Neural cell (in vitro differentiated cells): ENCODE data around the gene ASB6. TPM values are rescaled to one million over a fixed set of nuclear protein-coding genes. Genes with fewer than 3 reads are reported as not detected.

Experiments
- H2AFZ ChIP-seq: fragments of 200-600, 300-800 bp; sonication (generic), shearing (Covaris generic); 2 replicates; pipeline ENCODE4 v1.6.0; 2014; ENCODE audit warnings: low read depth, mild to moderate bottlenecking, antibody characterized with exemption, low read length, moderate library complexity
- H3F3A ChIP-seq: fragments of 200-600 bp; shearing (Covaris generic); 2 replicates; pipeline ENCODE4 v1.6.1; 2016; ENCODE audit warnings: mild to moderate bottlenecking, moderate library complexity, mixed read lengths, antibody characterized with exemption, low read length; ENCODE audit not compliant: insufficient read depth, poor library complexity, severe bottlenecking
- H3K27ac ChIP-seq: fragments of 200-600, 300-800 bp; sonication (generic), shearing (Covaris generic); 2 replicates; pipeline ENCODE4 v1.5.1; 2014; ENCODE audit warnings: mild to moderate bottlenecking, low read length, moderate library complexity
- H3K27me3 ChIP-seq: fragments of 300-800, 200-600 bp; sonication (generic), shearing (Covaris generic); 2 replicates; pipeline ENCODE4 v1.6.0; 2014; ENCODE audit warnings: mild to moderate bottlenecking, low read depth, low read length, moderate library complexity; ENCODE audit not compliant: insufficient read depth
- H3K36me3 ChIP-seq: fragments of 300-800, 200-600 bp; sonication (generic), shearing (Covaris generic); 2 replicates; pipeline ENCODE4 v1.5.1; 2014; ENCODE audit warnings: mild to moderate bottlenecking, antibody characterized with exemption, low read length, moderate library complexity; ENCODE audit not compliant: insufficient read depth
- H3K4me2 ChIP-seq: fragments of 300-800, 200-600 bp; sonication (generic), shearing (Covaris generic); 2 replicates; pipeline ENCODE4 v1.6.0; 2014; ENCODE audit warnings: mild to moderate bottlenecking, low read length
- H3K4me3 ChIP-seq: fragments of 300-800, 200-600 bp; sonication (generic), shearing (Covaris generic); 2 replicates; pipeline ENCODE4 v1.5.1; 2014; ENCODE audit warnings: mild to moderate bottlenecking, low read length, moderate library complexity
- H3K79me2 ChIP-seq: fragments of 200-600 bp; shearing (Covaris generic); replicated peaks from 2 replicates; pipeline ENCODE4 v1.6.0; 2014; ENCODE audit warnings: mild to moderate bottlenecking, low read length, moderate library complexity; ENCODE audit not compliant: insufficient read depth
- H3K9ac ChIP-seq: fragments of 300-800, 200-600 bp; sonication (generic), shearing (Covaris generic); 2 replicates; pipeline ENCODE4 v1.6.1; 2016; ENCODE audit warnings: mild to moderate bottlenecking, low read length, mixed read lengths
- H3K9me2 ChIP-seq: fragments of 200-600 bp; shearing (Covaris generic); 2 replicates; pipeline ENCODE4 v1.6.1; 2016; ENCODE audit warnings: mild to moderate bottlenecking, low read length, mixed read lengths; ENCODE audit not compliant: insufficient read depth
- H3K9me3 ChIP-seq: fragments of 200-600, 300-800 bp; sonication (generic), shearing (Covaris generic); 2 replicates; pipeline ENCODE4 v1.6.1; 2016; ENCODE audit warnings: mild to moderate bottlenecking, mixed run types, low read length, moderate library complexity, mixed read lengths
- H4K20me1 ChIP-seq: fragments of 200-600 bp; shearing (Covaris generic); 2 replicates; pipeline ENCODE4 v1.6.1; 2016; ENCODE audit warnings: mild to moderate bottlenecking, mixed run types; ENCODE audit not compliant: insufficient read depth
- EP300 ChIP-seq: fragments of 450-650 bp; conservative IDR thresholded peaks from 2 replicates; pipeline ENCODE4 v1.6.1; 2014; ENCODE audit warnings: antibody characterized with exemption, mild to moderate bottlenecking, moderate library complexity; ENCODE audit not compliant: poor library complexity, severe bottlenecking
- EZH2 ChIP-seq: fragments of 200-600, 300-800 bp; shearing (Covaris generic), sonication (generic); IDR thresholded peaks from 2 replicates; pipeline ENCODE4 v1.6.1; 2014; ENCODE audit warnings: antibody characterized with exemption, low read length, borderline replicate concordance, mild to moderate bottlenecking; ENCODE audit not compliant: insufficient read depth, poor library complexity, severe bottlenecking
- MXI1 ChIP-seq: fragments of 450-650 bp; conservative IDR thresholded peaks from 2 replicates; pipeline ENCODE4 v1.6.1; 2014; ENCODE audit warnings: antibody characterized with exemption, mild to moderate bottlenecking; ENCODE audit not compliant: poor library complexity, severe bottlenecking
- POLR2AphosphoS5 ChIP-seq: IDR thresholded peaks from 2 replicates; pipeline ENCODE4 v1.6.1; 2012
- RAD21 ChIP-seq: fragments of 450-650 bp; conservative IDR thresholded peaks from 2 replicates; pipeline ENCODE4 v1.6.1; 2014; ENCODE audit warnings: antibody characterized with exemption, mild to moderate bottlenecking, moderate library complexity
- SMC3 ChIP-seq: fragments of 450-650 bp; conservative IDR thresholded peaks from 2 replicates; pipeline ENCODE4 v1.6.1; 2014; ENCODE audit warnings: antibody characterized with exemption, mild to moderate bottlenecking, moderate library complexity; ENCODE audit not compliant: poor library complexity
- TAF1 ChIP-seq: IDR thresholded peaks from 2 replicates; pipeline ENCODE4 v1.6.1; 2012; ENCODE audit warnings: low read depth
- polyA plus RNA-seq: library from polyadenylated mRNA; depleted of rRNA; stranded (reverse); fragments of >200 nt; gene quantifications from 2 replicates; pipeline ENCODE4 v1.2.3, GENCODE V29; 2014
- TF ChIP-seq, protein P1 (sequence below): IDR thresholded peaks from 2 replicates; pipeline ENCODE4 v1.6.1; 2012; ENCODE audit warnings: borderline replicate concordance
- TF ChIP-seq, protein P2 (sequence below): fragments of 450-650 bp; IDR thresholded peaks from 2 replicates; pipeline ENCODE4 v1.5.1; 2014; ENCODE audit warnings: antibody characterized with exemption, mild to moderate bottlenecking, moderate library complexity; ENCODE audit not compliant: poor library complexity, severe bottlenecking

The ASB6 gene
- polyA plus RNA-seq, 1 donor from 2014 or later: 18.4 TPM

DNA sequence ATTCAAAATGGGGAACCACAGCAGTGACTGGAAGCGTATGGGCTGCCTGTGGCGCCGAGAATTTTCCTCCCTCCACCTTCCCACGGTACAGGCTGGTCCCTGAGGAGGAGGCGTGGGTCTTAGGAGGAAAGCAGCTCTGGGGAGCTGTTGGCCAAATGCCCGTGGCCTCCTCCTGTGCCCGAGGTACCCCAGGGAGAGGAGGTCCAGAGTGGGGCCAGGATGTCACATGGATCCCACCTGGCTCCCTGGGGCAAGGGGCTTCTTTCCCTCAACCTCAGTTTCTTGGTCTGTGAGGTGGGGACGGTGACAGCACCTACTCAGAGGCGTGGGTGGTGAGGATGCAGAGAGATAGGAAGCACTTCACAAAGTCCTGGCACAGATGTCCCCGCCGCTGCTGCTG, 40.0 kb upstream of the ASB6 start:
- no peak overlapping the region for H3K27ac ChIP-seq
- no peaks in the 10 kb centered on the region for H3K9me2 ChIP-seq
- no peak overlapping the region for H3K4me3 ChIP-seq
- no peak overlapping the region for H3K4me2 ChIP-seq
- H3K9ac ChIP-seq: no peak overlapping the region
- no peaks in the 10 kb centered on the region for H4K20me1 ChIP-seq
- no peaks in the 10 kb centered on the region for H3F3A ChIP-seq
- no peaks in the 10 kb centered on the region for H3K36me3 ChIP-seq
- TF ChIP-seq MXI1 (no peak), SMC3 (no peak), POLR2AphosphoS5 (no peak), RAD21 (no peak)
- no peak overlapping the region for H2AFZ ChIP-seq
- H3K27me3 ChIP-seq: no peaks in the 10 kb centered on the region
- no peaks in the 10 kb centered on the region for H3K79me2 ChIP-seq
- H3K9me3 ChIP-seq: no peaks in the 10 kb centered on the region

DNA sequence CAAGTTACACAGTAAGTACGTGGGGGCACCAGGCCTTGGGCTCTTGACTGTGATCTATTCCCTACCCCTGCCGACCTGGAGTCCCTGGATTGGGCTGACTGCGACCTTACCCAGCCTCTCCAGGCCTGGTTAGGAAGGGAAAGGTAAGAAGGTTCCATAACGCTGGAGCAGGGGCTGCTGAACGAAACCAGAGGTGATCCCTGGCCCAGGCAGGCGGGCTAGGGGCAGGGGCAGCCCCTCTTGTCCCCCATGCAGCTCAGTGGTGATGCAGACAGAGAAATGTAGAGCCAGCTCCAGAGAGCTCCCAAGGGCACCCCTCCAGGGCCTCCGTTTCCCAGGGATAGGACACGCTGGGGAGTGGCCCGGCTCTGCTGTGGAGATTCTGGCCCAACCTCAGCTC, 37.6 kb upstream of the ASB6 start:
- H2AFZ ChIP-seq: no peak overlapping the region

More for the DNA sequence above, 37.6 kb upstream of the ASB6 start:
- Histone ChIP-seq H3K9me3 (no peaks in the 10 kb centered on the region), H3K27ac (no peak overlapping the region), H3K4me2 (no peak overlapping the region), H3K36me3 (no peaks in the 10 kb centered on the region), H3K4me3 (no peak overlapping the region), H3K79me2 (no peaks in the 10 kb centered on the region), H3K27me3 (no peaks in the 10 kb centered on the region), H3F3A (no peaks in the 10 kb centered on the region), H3K9ac (no peak overlapping the region), H3K9me2 (no peaks in the 10 kb centered on the region), H4K20me1 (no peaks in the 10 kb centered on the region)
- TF ChIP-seq SMC3 (no peak), RAD21 (no peak), TAF1 (no peak), EZH2 (no peak), POLR2AphosphoS5 (no peak), MXI1 (no peak), EP300 (no peak)
- TF ChIP-seq, protein P1, sequence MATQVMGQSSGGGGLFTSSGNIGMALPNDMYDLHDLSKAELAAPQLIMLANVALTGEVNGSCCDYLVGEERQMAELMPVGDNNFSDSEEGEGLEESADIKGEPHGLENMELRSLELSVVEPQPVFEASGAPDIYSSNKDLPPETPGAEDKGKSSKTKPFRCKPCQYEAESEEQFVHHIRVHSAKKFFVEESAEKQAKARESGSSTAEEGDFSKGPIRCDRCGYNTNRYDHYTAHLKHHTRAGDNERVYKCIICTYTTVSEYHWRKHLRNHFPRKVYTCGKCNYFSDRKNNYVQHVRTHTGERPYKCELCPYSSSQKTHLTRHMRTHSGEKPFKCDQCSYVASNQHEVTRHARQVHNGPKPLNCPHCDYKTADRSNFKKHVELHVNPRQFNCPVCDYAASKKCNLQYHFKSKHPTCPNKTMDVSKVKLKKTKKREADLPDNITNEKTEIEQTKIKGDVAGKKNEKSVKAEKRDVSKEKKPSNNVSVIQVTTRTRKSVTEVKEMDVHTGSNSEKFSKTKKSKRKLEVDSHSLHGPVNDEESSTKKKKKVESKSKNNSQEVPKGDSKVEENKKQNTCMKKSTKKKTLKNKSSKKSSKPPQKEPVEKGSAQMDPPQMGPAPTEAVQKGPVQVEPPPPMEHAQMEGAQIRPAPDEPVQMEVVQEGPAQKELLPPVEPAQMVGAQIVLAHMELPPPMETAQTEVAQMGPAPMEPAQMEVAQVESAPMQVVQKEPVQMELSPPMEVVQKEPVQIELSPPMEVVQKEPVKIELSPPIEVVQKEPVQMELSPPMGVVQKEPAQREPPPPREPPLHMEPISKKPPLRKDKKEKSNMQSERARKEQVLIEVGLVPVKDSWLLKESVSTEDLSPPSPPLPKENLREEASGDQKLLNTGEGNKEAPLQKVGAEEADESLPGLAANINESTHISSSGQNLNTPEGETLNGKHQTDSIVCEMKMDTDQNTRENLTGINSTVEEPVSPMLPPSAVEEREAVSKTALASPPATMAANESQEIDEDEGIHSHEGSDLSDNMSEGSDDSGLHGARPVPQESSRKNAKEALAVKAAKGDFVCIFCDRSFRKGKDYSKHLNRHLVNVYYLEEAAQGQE: no peak
- TF ChIP-seq, protein P2, sequence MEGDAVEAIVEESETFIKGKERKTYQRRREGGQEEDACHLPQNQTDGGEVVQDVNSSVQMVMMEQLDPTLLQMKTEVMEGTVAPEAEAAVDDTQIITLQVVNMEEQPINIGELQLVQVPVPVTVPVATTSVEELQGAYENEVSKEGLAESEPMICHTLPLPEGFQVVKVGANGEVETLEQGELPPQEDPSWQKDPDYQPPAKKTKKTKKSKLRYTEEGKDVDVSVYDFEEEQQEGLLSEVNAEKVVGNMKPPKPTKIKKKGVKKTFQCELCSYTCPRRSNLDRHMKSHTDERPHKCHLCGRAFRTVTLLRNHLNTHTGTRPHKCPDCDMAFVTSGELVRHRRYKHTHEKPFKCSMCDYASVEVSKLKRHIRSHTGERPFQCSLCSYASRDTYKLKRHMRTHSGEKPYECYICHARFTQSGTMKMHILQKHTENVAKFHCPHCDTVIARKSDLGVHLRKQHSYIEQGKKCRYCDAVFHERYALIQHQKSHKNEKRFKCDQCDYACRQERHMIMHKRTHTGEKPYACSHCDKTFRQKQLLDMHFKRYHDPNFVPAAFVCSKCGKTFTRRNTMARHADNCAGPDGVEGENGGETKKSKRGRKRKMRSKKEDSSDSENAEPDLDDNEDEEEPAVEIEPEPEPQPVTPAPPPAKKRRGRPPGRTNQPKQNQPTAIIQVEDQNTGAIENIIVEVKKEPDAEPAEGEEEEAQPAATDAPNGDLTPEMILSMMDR: no peak
